Measurements from ENCODE around the gene LRRC36. TPM values are rescaled to one million over a fixed set of nuclear protein-coding genes. Genes with fewer than 3 reads are reported as not detected.
A peak's percentile ranks its signal among the peaks of the same experiment; 100 is the strongest.

The LRRC36 gene
- total and polyA plus RNA-seq, 3 experiments from 2014 or later, result 0.28 to 0.31 TPM; not detected in 1

GRCh38 chr16:67390816-67391423, 64.3 kb downstream of the LRRC36 start:
- ChIA-PET POLR2A (interaction anchor here (0.6 kb wide), 1 partner anchor 290 kb away, joined by 3 read pairs; no protein-coding TSS in a partner anchor), CTCF (no interaction called here)
- H3K4me1 Mint-ChIP-seq, result peaks cover 0 to 12% (median 4%) of the 10 kb centered on the region in 3 donors
- Histone ChIP-seq H3K27me3 (ENCODE audit: insufficient read depth, low read length, poor library complexity, severe bottlenecking) (peaks cover 19% of the 10 kb centered on the region), H3K4me3 (ENCODE audit: low read length) (no peak overlapping the region), H3K9me3 (ENCODE audit: low read length) (no peaks in the 10 kb centered on the region), H3K4me1 (ENCODE audit: insufficient read depth, low read length) (peaks cover 8% of the 10 kb centered on the region), H3K36me3 (ENCODE audit: insufficient read depth, low read length) (no peaks in the 10 kb centered on the region), H3K27ac (ENCODE audit: low read depth, low read length) (no peak overlapping the region)
- H3K27me3 Mint-ChIP-seq, result peaks cover 28 to 30% of the 10 kb centered on the region in 2 donors
- no peak overlapping the region for H3K27ac Mint-ChIP-seq
- H3K36me3 Mint-ChIP-seq, result no peaks in the 10 kb centered on the region
- H3K9me3 Mint-ChIP-seq, result no peaks in the 10 kb centered on the region
- no peak overlapping the region for H3K4me3 Mint-ChIP-seq
- no peak for DNase-seq

- Mint-ChIP-seq H3K27ac (peak overlapping the region in 1 of 8 donors; percentile 37), H3K4me3 (no peak overlapping the region), H3K4me1 (peaks cover 0 to 12% (median 4%) of the 10 kb centered on the region in 3 donors), H3K9me3 (no peaks in the 10 kb centered on the region), H3K27me3 (peaks cover 28 to 30% of the 10 kb centered on the region in 2 donors), H3K36me3 (no peaks in the 10 kb centered on the region)
- DNase-seq, result no peak
- Histone ChIP-seq H3K4me1 (ENCODE audit: insufficient read depth, low read length) (peaks cover 8% of the 10 kb centered on the region), H3K27me3 (ENCODE audit: insufficient read depth, low read length, poor library complexity, severe bottlenecking) (peaks cover 19% of the 10 kb centered on the region), H3K36me3 (ENCODE audit: insufficient read depth, low read length) (no peaks in the 10 kb centered on the region), H3K4me3 (ENCODE audit: low read length) (no peak overlapping the region), H3K9me3 (ENCODE audit: low read length) (no peaks in the 10 kb centered on the region), H3K27ac (ENCODE audit: low read depth, low read length) (no peak overlapping the region)
- ChIA-PET CTCF (no interaction called here), POLR2A (interaction anchor here (0.6 kb wide), 1 partner anchor 291 kb away, joined by 3 read pairs; no protein-coding TSS in a partner anchor)
These were observed 65.0 kb downstream of the LRRC36 start for GRCh38 chr16:67391424-67392300.

GRCh38 chr16:67392301-67393059, 65.9 kb downstream of the LRRC36 start:
- Mint-ChIP-seq H3K27me3 (peaks cover 25 to 34% of the 10 kb centered on the region in 2 donors), H3K4me3 (peak overlapping the region in 1 of 7 donors; percentile 4), H3K27ac (peak overlapping the region in 1 of 8 donors; percentile 15), H3K4me1 (peaks cover 0 to 12% (median 4%) of the 10 kb centered on the region in 3 donors), H3K36me3 (no peaks in the 10 kb centered on the region), H3K9me3 (no peaks in the 10 kb centered on the region)
- H3K36me3 ChIP-seq (ENCODE audit: insufficient read depth, low read length), result no peaks in the 10 kb centered on the region
- peaks cover 8% of the 10 kb centered on the region for H3K4me1 ChIP-seq (ENCODE audit: insufficient read depth, low read length)
- peaks cover 19% of the 10 kb centered on the region for H3K27me3 ChIP-seq (ENCODE audit: insufficient read depth, low read length, poor library complexity, severe bottlenecking)
- DNase-seq, result no peak
- ChIA-PET CTCF (interaction anchor here (0.8 kb wide), 1 partner anchor 58 kb away, joined by 3 read pairs; no protein-coding TSS in a partner anchor), POLR2A (no interaction called here)
- H3K4me3 ChIP-seq (ENCODE audit: low read length), result no peak overlapping the region
- no peaks in the 10 kb centered on the region for H3K9me3 ChIP-seq (ENCODE audit: low read length)
- no peak overlapping the region for H3K27ac ChIP-seq (ENCODE audit: low read depth, low read length)

- H3K9me3 Mint-ChIP-seq, result no peaks in the 10 kb centered on the region
- CTCF ChIA-PET, result interaction anchor here (0.8 kb wide), 1 partner anchor 57 kb away, joined by 3 read pairs; no protein-coding TSS in a partner anchor
- H3K4me3 Mint-ChIP-seq, result peak within 1 kb of the TSS; percentile 37 to 81 (median 67)
- H3K4me1 Mint-ChIP-seq, result peaks cover 0 to 12% (median 4%) of the 10 kb centered on the region in 3 donors
- H3K27me3 ChIP-seq (ENCODE audit: insufficient read depth, low read length, poor library complexity, severe bottlenecking), result peaks cover 19% of the 10 kb centered on the region
- peak; percentile 13 to 58 (median 25) for DNase-seq
- H3K36me3 Mint-ChIP-seq, result no peaks in the 10 kb centered on the region
- no peak within 1 kb of the TSS for H3K4me3 ChIP-seq (ENCODE audit: low read length)
- POLR2A ChIA-PET, result interaction anchor here (0.6 kb wide), 1 partner anchor 1642 kb away, joined by 3 read pairs; no protein-coding TSS in a partner anchor
- peak within 1 kb of the TSS in 1 of 8 donors; percentile 15 for H3K27ac Mint-ChIP-seq
- H3K9me3 ChIP-seq (ENCODE audit: low read length), result no peaks in the 10 kb centered on the region
- no peak within 1 kb of the TSS for H3K27ac ChIP-seq (ENCODE audit: low read depth, low read length)
- peaks cover 25 to 34% of the 10 kb centered on the region in 2 donors for H3K27me3 Mint-ChIP-seq
- no peaks in the 10 kb centered on the region for H3K36me3 ChIP-seq (ENCODE audit: insufficient read depth, low read length)
- H3K4me1 ChIP-seq (ENCODE audit: insufficient read depth, low read length), result peaks cover 8% of the 10 kb centered on the region
These were observed 66.6 kb downstream of the LRRC36 start, which contains the start of gene TPPP3 for GRCh38 chr16:67393111-67393787. TPPP3 (minus strand) TSS chr16:67393498; CDS start chr16:67391111, 2,387 bp downstream.

GRCh38 chr16:67393788-67394154, 67.2 kb downstream of the LRRC36 start:
- H3K4me3 ChIP-seq (ENCODE audit: low read length), result no peak overlapping the region
- H3K4me3 Mint-ChIP-seq, result peak overlapping the region; percentile 37 to 70 (median 65)
- peaks cover 8% of the 10 kb centered on the region for H3K4me1 ChIP-seq (ENCODE audit: insufficient read depth, low read length)

GRCh38 chr16:67394155-67395104, 67.8 kb downstream of the LRRC36 start:
- H3K4me1 ChIP-seq (ENCODE audit: insufficient read depth, low read length), result peaks cover 8% of the 10 kb centered on the region
- Mint-ChIP-seq H3K27me3 (peaks cover 25 to 34% of the 10 kb centered on the region in 2 donors), H3K36me3 (no peaks in the 10 kb centered on the region), H3K4me3 (peak overlapping the region in 6 of 7 donors; percentile 53 to 81 (median 68)), H3K27ac (no peak overlapping the region), H3K9me3 (no peaks in the 10 kb centered on the region), H3K4me1 (peaks cover 0 to 12% (median 4%) of the 10 kb centered on the region in 3 donors)
- DNase-seq, result no peak
- H3K27ac ChIP-seq (ENCODE audit: low read depth, low read length), result no peak overlapping the region
- CTCF ChIA-PET, result no interaction called here
- H3K27me3 ChIP-seq (ENCODE audit: insufficient read depth, low read length, poor library complexity, severe bottlenecking), result peaks cover 19% of the 10 kb centered on the region
- H3K36me3 ChIP-seq (ENCODE audit: insufficient read depth, low read length), result no peaks in the 10 kb centered on the region
- H3K9me3 ChIP-seq (ENCODE audit: low read length), result no peaks in the 10 kb centered on the region
- H3K4me3 ChIP-seq (ENCODE audit: low read length), result no peak overlapping the region
- POLR2A ChIA-PET, result interaction anchor here (0.6 kb wide), 1 partner anchor 1641 kb away, joined by 3 read pairs; no protein-coding TSS in a partner anchor

More at GRCh38 chr16:67393788-67394154, 67.2 kb downstream of the LRRC36 start:
- Mint-ChIP-seq H3K9me3 (no peaks in the 10 kb centered on the region), H3K4me1 (peaks cover 0 to 12% (median 4%) of the 10 kb centered on the region in 3 donors), H3K27ac (no peak overlapping the region), H3K36me3 (no peaks in the 10 kb centered on the region), H3K27me3 (peaks cover 25 to 34% of the 10 kb centered on the region in 2 donors)
- Histone ChIP-seq H3K27ac (ENCODE audit: low read depth, low read length) (no peak overlapping the region), H3K9me3 (ENCODE audit: low read length) (no peaks in the 10 kb centered on the region), H3K36me3 (ENCODE audit: insufficient read depth, low read length) (no peaks in the 10 kb centered on the region), H3K27me3 (ENCODE audit: insufficient read depth, low read length, poor library complexity, severe bottlenecking) (peaks cover 19% of the 10 kb centered on the region)
- no peak for DNase-seq
- POLR2A ChIA-PET, result interaction anchor here (0.6 kb wide), 1 partner anchor 1641 kb away, joined by 3 read pairs; no protein-coding TSS in a partner anchor
- CTCF ChIA-PET, result no interaction called here
